ENCODE measurements around the gene PAPPA2. TPM values are rescaled to one million over a fixed set of nuclear protein-coding genes. Genes with fewer than 3 reads are reported as not detected.

The PAPPA2 gene
- total and polyA plus RNA-seq, 2 of the 8 experiments (the other 6 are each of a cell fraction or from before 2014, with no cell fraction given) = 0.08 to 0.88 TPM

- Histone ChIP-seq H3K27me3 (replicated peaks in 1 of 4; ENCODE audit: control insufficient read depth in 3 of 4, extremely low read depth in 1 of 4, insufficient read depth in 3 of 4, low read length in 3 of 4) (no peaks in the 10 kb centered on the region), H4K8ac (ENCODE audit: extremely low read depth, insufficient read depth, low read length) (no peak overlapping the region), H4K91ac (replicated peaks; ENCODE audit: insufficient read length, low read length) (no peak overlapping the region), H3K4me2 (ENCODE audit: insufficient read depth in 1 of 2, low read depth in 2 of 2, low read length in 2 of 2) (no peak overlapping the region), H3K4ac (replicated peaks; ENCODE audit: insufficient read length, low read depth, low read length) (no peak overlapping the region), H3K9me3 (ENCODE audit: insufficient read depth in 2 of 2, low read depth in 1 of 2, low read length in 1 of 2) (no peaks in the 10 kb centered on the region), H3K23ac (ENCODE audit: insufficient read length) (no peak overlapping the region), H3K79me1 (ENCODE audit: low read depth, low read length) (no peaks in the 10 kb centered on the region), H2AK5ac (ENCODE audit: low read depth, low read length) (no peak overlapping the region), H4K5ac (ENCODE audit: insufficient read length, low read depth, low read length) (no peak overlapping the region), H3K79me2 (ENCODE audit: control insufficient read depth in 1 of 2, insufficient read depth in 2 of 2, low read length in 2 of 2) (no peaks in the 10 kb centered on the region), H3K14ac (ENCODE audit: insufficient read length) (no peak overlapping the region), H4K20me1 (replicated peaks in 1 of 2; ENCODE audit: control insufficient read depth in 1 of 2, insufficient read depth in 2 of 2, low read length in 2 of 2) (no peaks in the 10 kb centered on the region), H3K9ac (replicated peaks in 1 of 4; ENCODE audit: extremely low read depth in 1 of 4, low read depth in 3 of 4, low read length in 3 of 4) (no peak overlapping the region), H3K36me3 (ENCODE audit: control insufficient read depth in 2 of 4, insufficient read depth in 4 of 4, low read length in 3 of 4) (no peaks in the 10 kb centered on the region), H2BK12ac (ENCODE audit: low read depth, low read length) (no peak overlapping the region), H3K4me3 (ENCODE audit: extremely low read depth in 1 of 4, insufficient read depth in 2 of 4, low read depth in 3 of 4, low read length in 4 of 4) (no peak overlapping the region), H3K18ac (ENCODE audit: extremely low read depth, low read length) (no peak overlapping the region), H3K4me1 (replicated peaks in 1 of 4; ENCODE audit: control insufficient read depth in 3 of 4, insufficient read depth in 4 of 4, low read length in 3 of 4) (no peaks in the 10 kb centered on the region), H3K27ac (ENCODE audit: low read depth, low read length) (no peak overlapping the region), H2BK20ac (ENCODE audit: low read length) (no peak overlapping the region), H2AFZ (ENCODE audit: low read length) (no peak overlapping the region), H3K56ac (replicated peaks; ENCODE audit: insufficient read length, low read depth, low read length) (no peak overlapping the region), H2BK15ac (ENCODE audit: low read length) (no peak overlapping the region), H2BK120ac (replicated peaks; ENCODE audit: low read depth, low read length) (no peak overlapping the region), H2BK5ac (ENCODE audit: low read depth, low read length) (no peak overlapping the region), H3K23me2 (ENCODE audit: low read depth, low read length) (no peaks in the 10 kb centered on the region)
- FAIRE-seq = no peak
- ChIA-PET POLR2A (ENCODE audit: partially characterized antibody) (interaction anchor here (1.2 kb wide), 1 partner anchor 80 kb away, joined by 3 read pairs; no protein-coding TSS in a partner anchor), CTCF (ENCODE audit: partially characterized antibody) (no interaction called here)
- DNase-seq (ENCODE audit: low read depth in 1 of 2, low spot score in 2 of 2) = no peak
- TF ChIP-seq EGR1 (IDR thresholded peaks at IDR 0.05; ENCODE audit: borderline replicate concordance, low read depth, low read length) (no peak), CTCF (IDR thresholded peaks at IDR 0.05; ENCODE audit: control extremely low read depth in 1 of 3, insufficient read depth in 1 of 3, low read depth in 1 of 3, low read length in 3 of 3) (no peak)
- 95% methylated on average over 3 of the region's 3 CpGs; no CpG with 5 or more reads in 1 of the 2 experiments for WGBS, 2 experiments (ENCODE audit: extremely low coverage in 1 of 2, insufficient coverage in 1 of 2, insufficient read length in 1 of 2, insufficient replicate concordance in 2 of 2, low coverage in 1 of 2, low lambda C conversion rate in 2 of 2, missing lambda C conversion rate in 1 of 2)
Observed at GRCh38 chr1:176775996-176776395, 313.0 kb downstream of the PAPPA2 start.
